ENCODE measurements around the gene SLC9C1.

The SLC9C1 gene

GRCh38 chr3:112130638-112130993 is 163.4 kb downstream of the SLC9C1 start:
- Histone ChIP-seq H3K36me3 (ENCODE audit: insufficient read depth, insufficient read length, low read length) (peaks cover 17% of the 10 kb centered on the region), H3K4me3 (ENCODE audit: insufficient read length, low read depth) (no peak overlapping the region), H3K9me3 (ENCODE audit: insufficient read depth, low read length) (no peaks in the 10 kb centered on the region), H3K4me1 (ENCODE audit: insufficient read depth, insufficient read length) (peaks cover 2% of the 10 kb centered on the region), H3K27me3 (ENCODE audit: insufficient read depth, insufficient read length) (no peaks in the 10 kb centered on the region), H3K9ac (ENCODE audit: insufficient read length, low read depth) (no peak overlapping the region)
- TF ChIP-seq SUZ12 (IDR thresholded peaks at IDR 0.05; ENCODE audit: extremely low read depth, insufficient read depth, insufficient read length), result no peak
- TF ChIP-seq YY1 (IDR thresholded peaks at IDR 0.05; ENCODE audit: insufficient read depth, insufficient read length), result no peak
- no peak for TF ChIP-seq ZNF274 (IDR thresholded peaks at IDR 0.05; ENCODE audit: low read depth, low read length)
- no peak for DNase-seq (ENCODE audit: low read depth, low spot score)

- H3K9ac ChIP-seq (ENCODE audit: insufficient read length, low read depth), result no peak overlapping the region
- no peaks in the 10 kb centered on the region for H3K9me3 ChIP-seq (ENCODE audit: insufficient read depth, low read length)
- TF ChIP-seq SUZ12 (IDR thresholded peaks at IDR 0.05; ENCODE audit: extremely low read depth, insufficient read depth, insufficient read length), result no peak
- TF ChIP-seq YY1 (IDR thresholded peaks at IDR 0.05; ENCODE audit: insufficient read depth, insufficient read length), result no peak
- no peak for TF ChIP-seq ZNF274 (IDR thresholded peaks at IDR 0.05; ENCODE audit: low read depth, low read length)
- no peak overlapping the region for H3K4me3 ChIP-seq (ENCODE audit: insufficient read length, low read depth)
- peaks cover 17% of the 10 kb centered on the region for H3K36me3 ChIP-seq (ENCODE audit: insufficient read depth, insufficient read length, low read length)
- H3K27me3 ChIP-seq (ENCODE audit: insufficient read depth, insufficient read length), result no peaks in the 10 kb centered on the region
- DNase-seq (ENCODE audit: low read depth, low spot score), result no peak
- H3K4me1 ChIP-seq (ENCODE audit: insufficient read depth, insufficient read length), result peaks cover 2% of the 10 kb centered on the region
Observed at GRCh38 chr3:112129925-112130637, 163.9 kb downstream of the SLC9C1 start.

- H3K9me3 ChIP-seq (ENCODE audit: insufficient read depth, low read length), result no peaks in the 10 kb centered on the region
- H3K9ac ChIP-seq (ENCODE audit: insufficient read length, low read depth), result no peak overlapping the region
- no peaks in the 10 kb centered on the region for H3K27me3 ChIP-seq (ENCODE audit: insufficient read depth, insufficient read length)
- no peak overlapping the region for H3K4me3 ChIP-seq (ENCODE audit: insufficient read length, low read depth)
- H3K36me3 ChIP-seq (ENCODE audit: insufficient read depth, insufficient read length, low read length), result peaks cover 21% of the 10 kb centered on the region
- peaks cover 2% of the 10 kb centered on the region for H3K4me1 ChIP-seq (ENCODE audit: insufficient read depth, insufficient read length)
- TF ChIP-seq ZNF274 (IDR thresholded peaks at IDR 0.05; ENCODE audit: low read depth, low read length) (no peak), YY1 (IDR thresholded peaks at IDR 0.05; ENCODE audit: insufficient read depth, insufficient read length) (no peak), SUZ12 (IDR thresholded peaks at IDR 0.05; ENCODE audit: extremely low read depth, insufficient read depth, insufficient read length) (no peak)
- no peak for DNase-seq (ENCODE audit: low read depth, low spot score)
Observed at GRCh38 chr3:112128843-112129727, 164.9 kb downstream of the SLC9C1 start.

- no peaks in the 10 kb centered on the region for H3K27me3 ChIP-seq (ENCODE audit: insufficient read depth, insufficient read length)
- peaks cover 33% of the 10 kb centered on the region for H3K36me3 ChIP-seq (ENCODE audit: insufficient read depth, insufficient read length, low read length)
- DNase-seq (ENCODE audit: low read depth, low spot score), result no peak
- peaks cover 2% of the 10 kb centered on the region for H3K4me1 ChIP-seq (ENCODE audit: insufficient read depth, insufficient read length)
- no peak for TF ChIP-seq YY1 (IDR thresholded peaks at IDR 0.05; ENCODE audit: insufficient read depth, insufficient read length)
- no peak for TF ChIP-seq ZNF274 (IDR thresholded peaks at IDR 0.05; ENCODE audit: low read depth, low read length)
- no peak overlapping the region for H3K4me3 ChIP-seq (ENCODE audit: insufficient read length, low read depth)
- H3K9me3 ChIP-seq (ENCODE audit: insufficient read depth, low read length), result no peaks in the 10 kb centered on the region
- no peak overlapping the region for H3K9ac ChIP-seq (ENCODE audit: insufficient read length, low read depth)
Observed at GRCh38 chr3:112127522-112128494, 166.2 kb downstream of the SLC9C1 start.

GRCh38 chr3:112126511-112126911 is 167.5 kb downstream of the SLC9C1 start:
- Histone ChIP-seq H3K4me3 (ENCODE audit: insufficient read length, low read depth) (no peak overlapping the region), H3K4me1 (ENCODE audit: insufficient read depth, insufficient read length) (peaks cover 2% of the 10 kb centered on the region), H3K27me3 (ENCODE audit: insufficient read depth, insufficient read length) (no peaks in the 10 kb centered on the region), H3K9ac (ENCODE audit: insufficient read length, low read depth) (no peak overlapping the region), H3K36me3 (ENCODE audit: insufficient read depth, insufficient read length, low read length) (peaks cover 42% of the 10 kb centered on the region), H3K9me3 (ENCODE audit: insufficient read depth, low read length) (no peaks in the 10 kb centered on the region)
- TF ChIP-seq SUZ12 (IDR thresholded peaks at IDR 0.05; ENCODE audit: extremely low read depth, insufficient read depth, insufficient read length) (no peak), YY1 (IDR thresholded peaks at IDR 0.05; ENCODE audit: insufficient read depth, insufficient read length) (no peak), ZNF274 (IDR thresholded peaks at IDR 0.05; ENCODE audit: low read depth, low read length) (no peak)
- peak; percentile 85 for DNase-seq (ENCODE audit: low read depth, low spot score)

- Histone ChIP-seq H3K4me1 (ENCODE audit: insufficient read depth, insufficient read length) (peaks cover 2% of the 10 kb centered on the region), H3K9ac (ENCODE audit: insufficient read length, low read depth) (no peak overlapping the region), H3K36me3 (ENCODE audit: insufficient read depth, insufficient read length, low read length) (peaks cover 44% of the 10 kb centered on the region), H3K27me3 (ENCODE audit: insufficient read depth, insufficient read length) (no peaks in the 10 kb centered on the region), H3K4me3 (ENCODE audit: insufficient read length, low read depth) (no peak overlapping the region), H3K9me3 (ENCODE audit: insufficient read depth, low read length) (no peaks in the 10 kb centered on the region)
- TF ChIP-seq ZNF274 (IDR thresholded peaks at IDR 0.05; ENCODE audit: low read depth, low read length), result no peak
- TF ChIP-seq SUZ12 (IDR thresholded peaks at IDR 0.05; ENCODE audit: extremely low read depth, insufficient read depth, insufficient read length), result no peak
- no peak for TF ChIP-seq YY1 (IDR thresholded peaks at IDR 0.05; ENCODE audit: insufficient read depth, insufficient read length)
- DNase-seq (ENCODE audit: low read depth, low spot score), result no peak
Observed at GRCh38 chr3:112124907-112125607, 169.0 kb downstream of the SLC9C1 start.
